Measurements from ENCODE around the gene HSPH1. TPM values are rescaled to one million over a fixed set of nuclear protein-coding genes. Genes with fewer than 3 reads are reported as not detected.

HSPH1 gene
- total RNA-seq, 6 donors from 2014 or later, result 32.5 to 93.1 (median 53.2) TPM

DNA sequence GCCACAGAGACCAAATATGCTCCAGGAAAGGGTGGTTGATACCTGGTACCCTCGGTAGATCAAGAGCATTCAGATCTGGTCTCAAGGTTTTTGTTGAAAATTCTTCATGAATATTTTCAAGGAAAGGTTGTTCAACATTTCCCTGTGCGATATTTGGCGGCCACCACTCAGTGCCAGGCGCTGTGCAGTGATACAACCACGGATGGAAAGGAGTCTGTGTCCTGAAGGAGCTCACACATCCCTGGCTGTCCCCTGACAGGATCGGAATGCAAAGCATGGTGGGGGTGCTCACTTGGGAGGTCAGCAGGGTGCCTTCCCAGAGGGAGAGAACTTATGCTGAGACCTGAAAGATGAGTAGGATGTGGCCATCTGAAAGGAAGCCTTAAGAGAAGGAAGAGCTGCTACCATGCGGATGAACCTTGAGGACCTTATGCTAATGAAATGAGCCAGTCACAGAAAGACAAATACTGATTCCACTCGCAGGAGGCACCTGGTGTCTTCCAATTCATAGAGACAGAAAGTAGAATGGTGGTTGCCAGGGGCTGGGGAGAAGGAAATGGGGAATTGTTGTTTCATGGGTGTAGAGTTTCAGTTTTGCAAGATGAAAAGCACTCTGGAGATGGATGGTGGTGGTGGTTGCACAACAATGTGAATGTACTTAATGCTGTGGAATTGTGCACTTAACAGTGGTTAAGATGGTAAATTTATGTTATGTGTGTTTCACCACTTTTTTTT lies 41.6 kb downstream of the HSPH1 start:
- H3K4me3 ChIP-seq, result no peak overlapping the region
- H3K9me3 ChIP-seq, result no peaks in the 10 kb centered on the region
- TF ChIP-seq EP300 (IDR thresholded peaks at IDR 0.05) (no peak), POLR2A (IDR thresholded peaks at IDR 0.05) (no peak), POLR2AphosphoS5 (IDR thresholded peaks at IDR 0.05) (no peak)
- TF ChIP-seq, protein P1, sequence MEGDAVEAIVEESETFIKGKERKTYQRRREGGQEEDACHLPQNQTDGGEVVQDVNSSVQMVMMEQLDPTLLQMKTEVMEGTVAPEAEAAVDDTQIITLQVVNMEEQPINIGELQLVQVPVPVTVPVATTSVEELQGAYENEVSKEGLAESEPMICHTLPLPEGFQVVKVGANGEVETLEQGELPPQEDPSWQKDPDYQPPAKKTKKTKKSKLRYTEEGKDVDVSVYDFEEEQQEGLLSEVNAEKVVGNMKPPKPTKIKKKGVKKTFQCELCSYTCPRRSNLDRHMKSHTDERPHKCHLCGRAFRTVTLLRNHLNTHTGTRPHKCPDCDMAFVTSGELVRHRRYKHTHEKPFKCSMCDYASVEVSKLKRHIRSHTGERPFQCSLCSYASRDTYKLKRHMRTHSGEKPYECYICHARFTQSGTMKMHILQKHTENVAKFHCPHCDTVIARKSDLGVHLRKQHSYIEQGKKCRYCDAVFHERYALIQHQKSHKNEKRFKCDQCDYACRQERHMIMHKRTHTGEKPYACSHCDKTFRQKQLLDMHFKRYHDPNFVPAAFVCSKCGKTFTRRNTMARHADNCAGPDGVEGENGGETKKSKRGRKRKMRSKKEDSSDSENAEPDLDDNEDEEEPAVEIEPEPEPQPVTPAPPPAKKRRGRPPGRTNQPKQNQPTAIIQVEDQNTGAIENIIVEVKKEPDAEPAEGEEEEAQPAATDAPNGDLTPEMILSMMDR (IDR thresholded peaks at IDR 0.05), result no peak
- H3K27me3 ChIP-seq, result no peaks in the 10 kb centered on the region
- DNase-seq (no peak), ATAC-seq (ENCODE audit: low FRiP score in 2 of 2) (no peak)
- 76 to 81% methylated on average over 8 of the region's 8 CpGs for WGBS, 2 donors
- no peaks in the 10 kb centered on the region for H3K4me1 ChIP-seq
- no peaks in the 10 kb centered on the region for H3K36me3 ChIP-seq
- no peak overlapping the region for H3K27ac ChIP-seq

DNA sequence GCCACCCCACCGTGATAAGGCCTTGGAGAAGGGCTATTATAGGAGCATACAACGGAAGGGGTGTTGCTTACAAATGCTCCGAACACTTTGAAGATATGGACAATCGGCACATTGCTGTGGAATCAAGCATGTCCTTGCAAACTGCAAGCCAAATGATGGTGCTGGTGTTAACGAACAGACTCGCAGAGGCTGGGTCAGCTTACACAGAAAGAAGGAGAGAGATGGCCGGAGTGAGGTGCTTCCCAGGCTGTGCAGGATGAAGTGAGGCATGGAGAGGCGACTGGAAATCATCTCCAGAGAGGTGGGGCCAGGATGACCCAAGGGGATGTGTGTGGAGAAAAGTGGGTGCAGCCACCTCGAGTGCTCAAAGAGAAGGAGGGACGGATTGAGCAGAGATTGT lies 42.2 kb downstream of the HSPH1 start:
- Histone ChIP-seq H3K27me3 (no peaks in the 10 kb centered on the region), H3K4me3 (no peak overlapping the region), H3K4me1 (no peaks in the 10 kb centered on the region), H3K27ac (no peak overlapping the region), H3K36me3 (no peaks in the 10 kb centered on the region), H3K9me3 (no peaks in the 10 kb centered on the region)
- TF ChIP-seq, protein P1 (IDR thresholded peaks at IDR 0.05), result no peak
- no peak for TF ChIP-seq POLR2A (IDR thresholded peaks at IDR 0.05)
- no peak for TF ChIP-seq POLR2AphosphoS5 (IDR thresholded peaks at IDR 0.05)
- TF ChIP-seq EP300 (IDR thresholded peaks at IDR 0.05), result no peak
- ATAC-seq (ENCODE audit: low FRiP score in 2 of 2) (no peak), DNase-seq (no peak)
- WGBS, 2 donors, result 84% methylated on average over 10 of the region's 10 CpGs

DNA sequence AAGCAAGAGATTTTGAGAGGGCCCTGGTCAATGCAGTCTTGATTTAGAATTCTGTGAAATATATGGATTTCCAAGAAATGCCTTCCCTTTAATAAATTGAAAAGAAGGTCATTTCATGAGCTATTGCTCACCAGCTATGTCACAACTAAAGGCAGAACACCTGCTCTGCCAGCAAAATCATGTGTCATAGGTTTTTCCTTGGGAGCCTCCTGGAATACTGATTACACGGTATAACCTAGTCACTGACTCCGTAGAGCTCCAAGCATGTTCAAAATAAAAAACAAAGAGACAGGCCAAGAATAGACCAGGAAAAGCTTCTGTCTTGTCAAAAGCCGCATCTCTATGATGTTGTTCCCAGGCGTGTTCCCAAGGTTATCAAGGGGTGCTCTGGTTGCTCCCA lies 45.5 kb downstream of the HSPH1 start:
- ATAC-seq (ENCODE audit: low FRiP score in 2 of 2) (no peak), DNase-seq (no peak)
- no peak overlapping the region for H3K27ac ChIP-seq
- no peaks in the 10 kb centered on the region for H3K27me3 ChIP-seq
- WGBS, 2 donors, result 89 to 91% methylated on average over 4 of the region's 4 CpGs
- H3K4me1 ChIP-seq, result no peaks in the 10 kb centered on the region
- TF ChIP-seq, protein P1 (IDR thresholded peaks at IDR 0.05), result no peak
- TF ChIP-seq POLR2A (IDR thresholded peaks at IDR 0.05), result no peak
- no peak for TF ChIP-seq EP300 (IDR thresholded peaks at IDR 0.05)
- TF ChIP-seq POLR2AphosphoS5 (IDR thresholded peaks at IDR 0.05), result no peak
- H3K9me3 ChIP-seq, result no peaks in the 10 kb centered on the region
- no peaks in the 10 kb centered on the region for H3K36me3 ChIP-seq
- H3K4me3 ChIP-seq, result no peak overlapping the region

DNA sequence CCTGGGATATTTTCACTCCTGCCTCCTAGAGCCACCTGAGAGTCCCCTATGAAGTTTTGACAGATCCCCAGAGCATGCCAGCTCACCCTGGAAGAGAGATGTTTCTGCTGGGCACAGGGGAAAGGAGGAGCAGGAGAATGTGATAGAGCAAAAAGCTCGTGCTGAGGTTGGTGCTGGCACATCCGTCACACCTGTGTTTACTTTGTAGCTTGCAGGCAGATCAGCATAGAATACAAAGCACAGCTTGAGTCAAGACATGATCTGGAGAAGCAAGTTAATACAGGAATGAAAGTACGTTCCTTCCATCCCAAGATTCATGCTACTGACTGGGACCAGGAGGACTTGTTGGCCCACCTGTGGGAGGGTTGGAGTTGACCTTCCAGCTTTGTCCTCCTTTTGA lies 46.1 kb downstream of the HSPH1 start:
- H3K27me3 ChIP-seq, result no peaks in the 10 kb centered on the region
- WGBS, 2 donors, result 62 to 63% methylated on average over 3 of the region's 3 CpGs
- H3K9me3 ChIP-seq, result no peaks in the 10 kb centered on the region
- H3K27ac ChIP-seq, result no peak overlapping the region
- no peaks in the 10 kb centered on the region for H3K36me3 ChIP-seq
- no peaks in the 10 kb centered on the region for H3K4me1 ChIP-seq
- DNase-seq, result no peak
- no peak overlapping the region for H3K4me3 ChIP-seq
- ATAC-seq (ENCODE audit: low FRiP score in 2 of 2), result no peak
- TF ChIP-seq EP300 (IDR thresholded peaks at IDR 0.05) (no peak), POLR2AphosphoS5 (IDR thresholded peaks at IDR 0.05) (no peak), POLR2A (IDR thresholded peaks at IDR 0.05) (no peak)
- TF ChIP-seq, protein P1 (IDR thresholded peaks at IDR 0.05), result no peak

DNA sequence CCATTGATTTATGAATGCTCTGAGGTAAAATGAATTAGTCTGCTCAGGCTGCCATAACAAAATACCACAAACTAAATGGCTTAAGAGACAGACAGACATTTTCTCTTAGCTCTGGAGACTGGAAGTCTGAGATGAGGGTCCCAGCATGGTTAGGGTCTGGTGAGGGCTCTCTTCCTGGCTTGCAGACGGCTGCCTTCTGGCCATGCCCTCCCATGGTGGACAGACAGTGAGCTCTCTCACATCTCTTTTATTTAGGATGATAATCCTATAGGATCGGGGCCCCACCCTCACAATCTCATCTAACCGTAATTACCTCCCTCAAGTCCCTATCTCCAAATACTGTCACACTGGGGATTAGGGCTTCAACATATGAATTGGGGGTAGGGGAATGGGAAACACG lies 47.1 kb downstream of the HSPH1 start:
- Histone ChIP-seq H3K9me3 (no peaks in the 10 kb centered on the region), H3K36me3 (no peaks in the 10 kb centered on the region), H3K4me3 (no peak overlapping the region), H3K27ac (no peak overlapping the region), H3K27me3 (no peaks in the 10 kb centered on the region), H3K4me1 (no peaks in the 10 kb centered on the region)
- TF ChIP-seq EP300 (IDR thresholded peaks at IDR 0.05) (no peak), POLR2A (IDR thresholded peaks at IDR 0.05) (no peak), POLR2AphosphoS5 (IDR thresholded peaks at IDR 0.05) (no peak)
- TF ChIP-seq, protein P1 (IDR thresholded peaks at IDR 0.05), result no peak
- no peak for ATAC-seq (ENCODE audit: low FRiP score in 2 of 2)
- no peak for DNase-seq
- 73 to 91% methylated on average over 3 to 4 of the region's 4 CpGs for WGBS, 2 donors
